Mucosa of rectum (tissue), 2 donors: ENCODE data around the gene ARSI.

Experiments
- H3K27ac ChIP-seq, 2 donors: one replicate each; pipeline ENCODE4 v1.7.0; 2013; ENCODE audit warnings: inconsistent platforms in 2 of 2, low read depth in 2 of 2, low read length in 2 of 2
- H3K27me3 ChIP-seq, 2 donors: one replicate each; pipeline ENCODE4 v1.7.0; 2013; ENCODE audit warnings: low read length in 2 of 2; ENCODE audit not compliant: control insufficient read depth in 2 of 2, insufficient read depth in 2 of 2
- H3K36me3 ChIP-seq, 2 donors: one replicate each; pipeline ENCODE4 v1.7.0; 2013; ENCODE audit warnings: low read length in 2 of 2; ENCODE audit not compliant: control insufficient read depth in 2 of 2, insufficient read depth in 2 of 2
- H3K4me1 ChIP-seq, 2 donors: one replicate each; pipeline ENCODE4 v1.7.0; 2013; ENCODE audit warnings: low read length in 2 of 2, mild to moderate bottlenecking in 1 of 2; ENCODE audit not compliant: control insufficient read depth in 2 of 2, insufficient read depth in 2 of 2
- H3K4me3 ChIP-seq, 2 donors: one replicate each; pipeline ENCODE4 v1.7.0; 2013; ENCODE audit warnings: low read length in 2 of 2
- H3K9ac ChIP-seq, 2 donors: one replicate each; pipeline ENCODE4 v1.7.0; 2013; ENCODE audit warnings: low read length in 2 of 2, low read depth in 1 of 2, mild to moderate bottlenecking in 1 of 2
- H3K9me3 ChIP-seq, 2 donors: one replicate each; pipeline ENCODE4 v1.7.0; 2013; ENCODE audit warnings: low read length in 2 of 2; ENCODE audit not compliant: control insufficient read depth in 2 of 2
- donor health status: healthy.
- donor health status: Normal muscosa, but diverticular disease.

The ARSI gene

GRCh38 chr5:150271296-150271692, 31.4 kb downstream of the ARSI start:
- H3K36me3 ChIP-seq: no peaks in the 10 kb centered on the region
- no peaks in the 10 kb centered on the region for H3K4me1 ChIP-seq
- H3K9ac ChIP-seq: no peak overlapping the region
- no peak overlapping the region for H3K27ac ChIP-seq
- no peaks in the 10 kb centered on the region for H3K27me3 ChIP-seq
- no peaks in the 10 kb centered on the region for H3K9me3 ChIP-seq
- no peak overlapping the region for H3K4me3 ChIP-seq

- H3K9me3 ChIP-seq: no peaks in the 10 kb centered on the region
- H3K36me3 ChIP-seq: no peaks in the 10 kb centered on the region
- no peak overlapping the region for H3K4me3 ChIP-seq
- H3K4me1 ChIP-seq: no peaks in the 10 kb centered on the region
- H3K27ac ChIP-seq: no peak overlapping the region
- H3K27me3 ChIP-seq: no peaks in the 10 kb centered on the region
- no peak overlapping the region for H3K9ac ChIP-seq
Measured at GRCh38 chr5:150270541-150271295, 32.0 kb downstream of the ARSI start.

- H3K27ac ChIP-seq: no peak overlapping the region
- H3K36me3 ChIP-seq: no peaks in the 10 kb centered on the region
- H3K27me3 ChIP-seq: no peaks in the 10 kb centered on the region
- no peaks in the 10 kb centered on the region for H3K9me3 ChIP-seq
- H3K4me3 ChIP-seq: no peak overlapping the region
- no peak overlapping the region for H3K9ac ChIP-seq
- H3K4me1 ChIP-seq: no peaks in the 10 kb centered on the region
Measured at GRCh38 chr5:150266871-150267291, 35.8 kb downstream of the ARSI start.

GRCh38 chr5:150265870-150266383, 36.8 kb downstream of the ARSI start:
- no peaks in the 10 kb centered on the region for H3K9me3 ChIP-seq
- no peaks in the 10 kb centered on the region for H3K4me1 ChIP-seq
- no peak overlapping the region for H3K4me3 ChIP-seq
- H3K9ac ChIP-seq: no peak overlapping the region
- no peaks in the 10 kb centered on the region for H3K27me3 ChIP-seq
- no peaks in the 10 kb centered on the region for H3K36me3 ChIP-seq
- no peak overlapping the region for H3K27ac ChIP-seq

GRCh38 chr5:150264667-150265603, 37.8 kb downstream of the ARSI start:
- no peak overlapping the region for H3K27ac ChIP-seq
- H3K9ac ChIP-seq: no peak overlapping the region
- no peaks in the 10 kb centered on the region for H3K9me3 ChIP-seq
- no peaks in the 10 kb centered on the region for H3K4me1 ChIP-seq
- no peaks in the 10 kb centered on the region for H3K27me3 ChIP-seq
- H3K36me3 ChIP-seq: no peaks in the 10 kb centered on the region
- no peak overlapping the region for H3K4me3 ChIP-seq

- H3K9ac ChIP-seq: no peak overlapping the region
- no peak overlapping the region for H3K4me3 ChIP-seq
- no peaks in the 10 kb centered on the region for H3K27me3 ChIP-seq
- H3K4me1 ChIP-seq: no peaks in the 10 kb centered on the region
- no peak overlapping the region for H3K27ac ChIP-seq
- H3K36me3 ChIP-seq: no peaks in the 10 kb centered on the region
- no peaks in the 10 kb centered on the region for H3K9me3 ChIP-seq
Measured at GRCh38 chr5:150263801-150264621, 38.7 kb downstream of the ARSI start.

- no peaks in the 10 kb centered on the region for H3K4me1 ChIP-seq
- H3K27me3 ChIP-seq: no peaks in the 10 kb centered on the region
- no peak overlapping the region for H3K27ac ChIP-seq
- H3K9me3 ChIP-seq: no peaks in the 10 kb centered on the region
- H3K9ac ChIP-seq: no peak overlapping the region
- H3K36me3 ChIP-seq: no peaks in the 10 kb centered on the region
- no peak overlapping the region for H3K4me3 ChIP-seq
Measured at GRCh38 chr5:150263375-150263775, 39.3 kb downstream of the ARSI start.

GRCh38 chr5:150262502-150262901, 40.2 kb downstream of the ARSI start:
- Histone ChIP-seq H3K9ac (no peak overlapping the region), H3K4me1 (no peaks in the 10 kb centered on the region), H3K9me3 (no peaks in the 10 kb centered on the region), H3K4me3 (no peak overlapping the region), H3K36me3 (no peaks in the 10 kb centered on the region), H3K27me3 (no peaks in the 10 kb centered on the region), H3K27ac (no peak overlapping the region)

GRCh38 chr5:150261231-150261630, 41.5 kb downstream of the ARSI start:
- H3K4me1 ChIP-seq: no peaks in the 10 kb centered on the region
- H3K27me3 ChIP-seq: no peaks in the 10 kb centered on the region
- H3K27ac ChIP-seq: no peak overlapping the region
- no peak overlapping the region for H3K4me3 ChIP-seq
- H3K36me3 ChIP-seq: no peaks in the 10 kb centered on the region
- H3K9ac ChIP-seq: no peak overlapping the region
- H3K9me3 ChIP-seq: no peaks in the 10 kb centered on the region
